Measurements from ENCODE around the gene XRCC6. TPM values are rescaled to one million over a fixed set of nuclear protein-coding genes. Genes with fewer than 3 reads are reported as not detected.

Gene XRCC6
- total and polyA plus RNA-seq, 9 of the 15 experiments (the other 6 are each of a cell fraction or from before 2014, with no cell fraction given), result 151 to 440 (median 318) TPM

- TF ChIP-seq, protein P1, sequence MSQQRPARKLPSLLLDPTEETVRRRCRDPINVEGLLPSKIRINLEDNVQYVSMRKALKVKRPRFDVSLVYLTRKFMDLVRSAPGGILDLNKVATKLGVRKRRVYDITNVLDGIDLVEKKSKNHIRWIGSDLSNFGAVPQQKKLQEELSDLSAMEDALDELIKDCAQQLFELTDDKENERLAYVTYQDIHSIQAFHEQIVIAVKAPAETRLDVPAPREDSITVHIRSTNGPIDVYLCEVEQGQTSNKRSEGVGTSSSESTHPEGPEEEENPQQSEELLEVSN (IDR thresholded peaks at IDR 0.05; ENCODE audit: borderline replicate concordance in 1 of 2, extremely low read depth in 1 of 2, insufficient read depth in 1 of 2, insufficient read length in 1 of 2, low read depth in 1 of 2, low read length in 1 of 2, poor library complexity in 1 of 2, severe bottlenecking in 1 of 2), result no peak
- TF ChIP-seq NFIC (IDR thresholded peaks at IDR 0.05) (0 out of 2 replicates have a peak, but pooled peaks have one; percentile 21), SIN3B (IDR thresholded peaks at IDR 0.05; ENCODE audit: low read depth) (peak; percentile 71; the same call in 1 of the 2 replicates), EZH2 (IDR thresholded peaks at IDR 0.05; ENCODE audit: borderline replicate concordance, low read depth, low read length) (no peak), JUND (IDR thresholded peaks at IDR 0.05; ENCODE audit: borderline replicate concordance, low read depth, low read length) (peak; percentile 70), JUND (tag; IDR thresholded peaks at IDR 0.05; ENCODE audit: borderline replicate concordance, low read depth, low read length) (peak; percentile 63; the same call in 1 of the 3 replicates), GABPB1 (CRISPR knock-in tag; IDR thresholded peaks at IDR 0.05) (peak; percentile 97), TAF15 (IDR thresholded peaks at IDR 0.05; ENCODE audit: low read depth, low read length) (no peak), TAF9B (IDR thresholded peaks at IDR 0.05; ENCODE audit: partially characterized antibody) (peak; percentile 62), KLF16 (IDR thresholded peaks at IDR 0.05) (no peak), LARP7 (IDR thresholded peaks at IDR 0.05) (no peak), GTF2A2 (tag; IDR thresholded peaks at IDR 0.05) (no peak), PHTF2 (CRISPR knock-in tag; IDR thresholded peaks at IDR 0.05) (peak; percentile 3; the same call in 1 of the 2 replicates), SRSF3 (IDR thresholded peaks at IDR 0.05; ENCODE audit: insufficient read depth, low read length) (no peak), PYGO2 (tag; IDR thresholded peaks at IDR 0.05) (no peak)
- TF ChIP-seq, protein P2, sequence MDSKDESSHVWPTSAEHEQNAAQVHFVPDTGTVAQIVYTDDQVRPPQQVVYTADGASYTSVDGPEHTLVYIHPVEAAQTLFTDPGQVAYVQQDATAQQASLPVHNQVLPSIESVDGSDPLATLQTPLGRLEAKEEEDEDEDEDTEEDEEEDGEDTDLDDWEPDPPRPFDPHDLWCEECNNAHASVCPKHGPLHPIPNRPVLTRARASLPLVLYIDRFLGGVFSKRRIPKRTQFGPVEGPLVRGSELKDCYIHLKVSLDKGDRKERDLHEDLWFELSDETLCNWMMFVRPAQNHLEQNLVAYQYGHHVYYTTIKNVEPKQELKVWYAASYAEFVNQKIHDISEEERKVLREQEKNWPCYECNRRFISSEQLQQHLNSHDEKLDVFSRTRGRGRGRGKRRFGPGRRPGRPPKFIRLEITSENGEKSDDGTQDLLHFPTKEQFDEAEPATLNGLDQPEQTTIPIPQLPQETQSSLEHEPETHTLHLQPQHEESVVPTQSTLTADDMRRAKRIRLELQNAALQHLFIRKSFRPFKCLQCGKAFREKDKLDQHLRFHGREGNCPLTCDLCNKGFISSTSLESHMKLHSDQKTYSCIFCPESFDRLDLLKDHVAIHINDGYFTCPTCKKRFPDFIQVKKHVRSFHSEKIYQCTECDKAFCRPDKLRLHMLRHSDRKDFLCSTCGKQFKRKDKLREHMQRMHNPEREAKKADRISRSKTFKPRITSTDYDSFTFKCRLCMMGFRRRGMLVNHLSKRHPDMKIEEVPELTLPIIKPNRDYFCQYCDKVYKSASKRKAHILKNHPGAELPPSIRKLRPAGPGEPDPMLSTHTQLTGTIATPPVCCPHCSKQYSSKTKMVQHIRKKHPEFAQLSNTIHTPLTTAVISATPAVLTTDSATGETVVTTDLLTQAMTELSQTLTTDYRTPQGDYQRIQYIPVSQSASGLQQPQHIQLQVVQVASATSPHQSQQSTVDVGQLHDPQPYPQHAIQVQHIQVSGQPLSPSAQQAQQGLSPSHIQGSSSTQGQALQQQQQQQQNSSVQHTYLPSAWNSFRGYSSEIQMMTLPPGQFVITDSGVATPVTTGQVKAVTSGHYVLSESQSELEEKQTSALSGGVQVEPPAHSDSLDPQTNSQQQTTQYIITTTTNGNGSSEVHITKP (IDR thresholded peaks at IDR 0.05; ENCODE audit: partially characterized antibody), result no peak
- TF ChIP-seq, protein P3, sequence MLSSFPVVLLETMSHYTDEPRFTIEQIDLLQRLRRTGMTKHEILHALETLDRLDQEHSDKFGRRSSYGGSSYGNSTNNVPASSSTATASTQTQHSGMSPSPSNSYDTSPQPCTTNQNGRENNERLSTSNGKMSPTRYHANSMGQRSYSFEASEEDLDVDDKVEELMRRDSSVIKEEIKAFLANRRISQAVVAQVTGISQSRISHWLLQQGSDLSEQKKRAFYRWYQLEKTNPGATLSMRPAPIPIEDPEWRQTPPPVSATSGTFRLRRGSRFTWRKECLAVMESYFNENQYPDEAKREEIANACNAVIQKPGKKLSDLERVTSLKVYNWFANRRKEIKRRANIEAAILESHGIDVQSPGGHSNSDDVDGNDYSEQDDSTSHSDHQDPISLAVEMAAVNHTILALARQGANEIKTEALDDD (IDR thresholded peaks at IDR 0.05), result no peak
Measured at GRCh38 chr22:41682033-41682807, 61.1 kb downstream of the XRCC6 start (continued).

Data from K562 (cell line).